HepG2 (cell line): ENCODE data around the gene NBPF1. TPM values are rescaled to one million over a fixed set of nuclear protein-coding genes. Genes with fewer than 3 reads are reported as not detected.

Experiments
- ADNP ChIP-seq: sonication (generic); formaldehyde crosslinking; IDR thresholded peaks from 2 replicates; pipeline ENCODE4 v1.4.0; 2020; ENCODE audit warnings: missing genetic modification reagents
- AGO1 ChIP-seq: fragments of 200-400 bp; formaldehyde crosslinking; IDR thresholded peaks from 2 replicates; pipeline ENCODE4 v1.6.1; 2017; ENCODE audit warnings: mild to moderate bottlenecking, low read depth, low read length, moderate library complexity; ENCODE audit not compliant: poor library complexity, severe bottlenecking
- EED ChIP-seq: sonication (generic); formaldehyde crosslinking; IDR thresholded peaks from 2 replicates; pipeline ENCODE4 v1.5.0; 2020; ENCODE audit warnings: mild to moderate bottlenecking, missing genetic modification reagents
- HNRNPH1 ChIP-seq: fragments of 200-400 bp; formaldehyde crosslinking; optimal IDR thresholded peaks from 2 replicates; pipeline ENCODE3; 2017; ENCODE audit warnings: mild to moderate bottlenecking, low read depth, low read length
- KLF16 ChIP-seq, 2 experiments: sonication (generic) in 1 of 2; formaldehyde crosslinking in 1 of 2; IDR thresholded peaks; 2 replicates each; pipeline versions ENCODE4 v1.6.1 to v1.8.0; 2016 to 2023; ENCODE audit warnings: missing genetic modification reagents in 2 of 2, missing compliant biosample characterization in 1 of 2
- MAFG ChIP-seq: sonication (generic); formaldehyde crosslinking; IDR thresholded peaks from 2 replicates; pipeline ENCODE4 v1.5.1; 2020; ENCODE audit warnings: mild to moderate bottlenecking, missing genetic modification reagents
- MXI1 ChIP-seq: IDR thresholded peaks from 3 replicates; pipeline ENCODE4 v1.6.1; 2012; ENCODE audit warnings: low read depth, low read length, inconsistent platforms, borderline replicate concordance
- PCBP1 ChIP-seq: fragments of 200-400 bp; formaldehyde crosslinking; IDR thresholded peaks from 2 replicates; pipeline ENCODE4 v1.6.1; 2017; ENCODE audit warnings: mild to moderate bottlenecking, low read depth, low read length, borderline replicate concordance
- POLR2A ChIP-seq, 2 experiments: IDR thresholded peaks; 2 replicates each; pipeline ENCODE4 v1.6.1; 2011; ENCODE audit warnings: low read depth in 2 of 2, low read length in 2 of 2, mild to moderate bottlenecking in 1 of 2, moderate library complexity in 1 of 2; ENCODE audit not compliant: insufficient read depth in 1 of 2
- PRDM15 ChIP-seq: sonication (generic); formaldehyde crosslinking; IDR thresholded peaks from 2 replicates; pipeline ENCODE4 v1.4.0; 2020; ENCODE audit warnings: missing genetic modification reagents
- YEATS2 ChIP-seq: sonication (generic); formaldehyde crosslinking; IDR thresholded peaks from 2 replicates; pipeline ENCODE4 v1.4.0; 2020; ENCODE audit warnings: missing genetic modification reagents, borderline replicate concordance
- ZBTB7A ChIP-seq: sonication (generic); formaldehyde crosslinking; IDR thresholded peaks from 2 replicates; pipeline ENCODE4 v1.8.0; 2022; ENCODE audit warnings: mild to moderate bottlenecking, missing genetic modification reagents
- ZFP37 ChIP-seq: sonication (generic); formaldehyde crosslinking; IDR thresholded peaks from 2 replicates; pipeline ENCODE4 v1.4.0; 2020; ENCODE audit warnings: missing genetic modification reagents, borderline replicate concordance
- ZFP62 ChIP-seq: sonication (generic); formaldehyde crosslinking; IDR thresholded peaks from 2 replicates; pipeline ENCODE4 v1.4.0; 2020; ENCODE audit warnings: missing genetic modification reagents
- ZFY ChIP-seq: sonication (generic); formaldehyde crosslinking; IDR thresholded peaks from 2 replicates; pipeline ENCODE4 v1.4.0; 2020; ENCODE audit warnings: missing genetic modification reagents
- ZNF124 ChIP-seq: sonication (generic); formaldehyde crosslinking; IDR thresholded peaks from 2 replicates; pipeline ENCODE4 v1.4.0; 2020; ENCODE audit warnings: missing genetic modification reagents
- ZNF577 ChIP-seq: sonication (generic); formaldehyde crosslinking; IDR thresholded peaks from 2 replicates; pipeline ENCODE4 v1.4.0; 2020; ENCODE audit warnings: mild to moderate bottlenecking, low read depth, missing genetic modification reagents, borderline replicate concordance
- ZNF580 ChIP-seq: IDR thresholded peaks from 2 replicates; pipeline ENCODE4 v1.6.1; 2016; ENCODE audit warnings: low read depth, borderline replicate concordance
- ZNF644 ChIP-seq: IDR thresholded peaks from 2 replicates; pipeline ENCODE4 v1.6.1; 2016; ENCODE audit warnings: low read depth
- ZNF709 ChIP-seq: sonication (generic); formaldehyde crosslinking; IDR thresholded peaks from 2 replicates; pipeline ENCODE4 v1.5.0; 2020; ENCODE audit warnings: mild to moderate bottlenecking, missing genetic modification reagents
- ZSCAN25 ChIP-seq: sonication (generic); formaldehyde crosslinking; IDR thresholded peaks from 2 replicates; pipeline ENCODE4 v1.8.0; 2022; ENCODE audit warnings: mild to moderate bottlenecking, missing genetic modification reagents
- polyA plus RNA-seq, 8 experiments: library from polyadenylated mRNA; depleted of rRNA in 3 of 8; stranded (reverse) in 7 of 8; unstranded in 1 of 8; fragments of >200 nt; fragmentation: Illumina TruSeq in 4 of 8; extraction: Trizol in 4 of 8; gene quantifications; 2 replicates each; pipeline versions ENCODE4 v1.2.1 to v1.2.3, GENCODE V29; 2011 to 2016; ENCODE audit warnings: low read depth in 4 of 8, missing spikeins in 1 of 8, mixed read lengths in 1 of 8; ENCODE audit not compliant: insufficient read depth in 1 of 8
- total RNA-seq, 5 experiments: library from RNA; depleted of rRNA; stranded (reverse); fragments of >200 nt; fragmentation: Illumina TruSeq; extraction: Trizol; gene quantifications; 2 replicates each; pipeline ENCODE4 v1.2.3, GENCODE V29; 2016; ENCODE audit warnings: low read depth in 1 of 5

The NBPF1 gene
- total and polyA plus RNA-seq, 2 of the 13 experiments (the other 11 are each of a cell fraction or from before 2014, with no cell fraction given), result 30.3 to 35.6 TPM

- peak; percentile 61; the same call in 1 of the 2 replicates for TF ChIP-seq PRDM15 (CRISPR knock-in tag)
- no peak; the same call in 1 of the 2 replicates for TF ChIP-seq ZNF644 (CRISPR knock-in tag)
- TF ChIP-seq MAFG, result no peak
- TF ChIP-seq ADNP (CRISPR knock-in tag), result peak; percentile 62; the same call in 1 of the 2 replicates
- peak; percentile 88; the same call in 1 of the 2 replicates for TF ChIP-seq YEATS2 (CRISPR knock-in tag)
- TF ChIP-seq ZNF577 (CRISPR knock-in tag), result peak; percentile 97
- TF ChIP-seq AGO1, result peak; percentile 89
- TF ChIP-seq PCBP1, result peak; percentile 95; the same call in 1 of the 2 replicates
- TF ChIP-seq MXI1, result peak; percentile 51; the same call in 2 of the 3 replicates
- no peak for TF ChIP-seq HNRNPH1
- peak; percentile 95 to 99 for TF ChIP-seq KLF16 (CRISPR knock-in tag; IDR thresholded peaks at IDR 0.05)
- TF ChIP-seq ZFY (CRISPR knock-in tag), result peak; percentile 93
- peak; percentile 98 for TF ChIP-seq ZNF124 (CRISPR knock-in tag)
- peak; percentile 92 for TF ChIP-seq ZBTB7A (CRISPR knock-in tag)
- peak; percentile 55; the same call in 1 of the 2 replicates for TF ChIP-seq ZFP37 (CRISPR knock-in tag)
- TF ChIP-seq POLR2A (IDR thresholded peaks at IDR 0.05; ENCODE audit: insufficient read depth in 1 of 2, low read depth in 2 of 2, low read length in 2 of 2), result peak in 1 of 2 experiments; percentile 61; a peak in 1 of 4 replicates
- TF ChIP-seq ZFP62 (CRISPR knock-in tag), result peak; percentile 29; the same call in 1 of the 2 replicates
- peak; percentile 100 for TF ChIP-seq ZNF580 (CRISPR knock-in tag)
- peak; percentile 81 for TF ChIP-seq ZSCAN25 (CRISPR knock-in tag)
- TF ChIP-seq EED (CRISPR knock-in tag), result peak; percentile 99
- peak; percentile 99 for TF ChIP-seq ZNF709 (CRISPR knock-in tag)
Measured at GRCh38 chr1:16613185-16614147, at the start of gene NBPF1 (continued).
